ENCODE results near the gene VAPA. TPM values are rescaled to one million over a fixed set of nuclear protein-coding genes. Genes with fewer than 3 reads are reported as not detected.

VAPA gene
- total and polyA plus RNA-seq, 10 of the 15 experiments (the other 5 are each of a cell fraction or from before 2014, with no cell fraction given): 70.9 to 252 (median 166) TPM

DNA sequence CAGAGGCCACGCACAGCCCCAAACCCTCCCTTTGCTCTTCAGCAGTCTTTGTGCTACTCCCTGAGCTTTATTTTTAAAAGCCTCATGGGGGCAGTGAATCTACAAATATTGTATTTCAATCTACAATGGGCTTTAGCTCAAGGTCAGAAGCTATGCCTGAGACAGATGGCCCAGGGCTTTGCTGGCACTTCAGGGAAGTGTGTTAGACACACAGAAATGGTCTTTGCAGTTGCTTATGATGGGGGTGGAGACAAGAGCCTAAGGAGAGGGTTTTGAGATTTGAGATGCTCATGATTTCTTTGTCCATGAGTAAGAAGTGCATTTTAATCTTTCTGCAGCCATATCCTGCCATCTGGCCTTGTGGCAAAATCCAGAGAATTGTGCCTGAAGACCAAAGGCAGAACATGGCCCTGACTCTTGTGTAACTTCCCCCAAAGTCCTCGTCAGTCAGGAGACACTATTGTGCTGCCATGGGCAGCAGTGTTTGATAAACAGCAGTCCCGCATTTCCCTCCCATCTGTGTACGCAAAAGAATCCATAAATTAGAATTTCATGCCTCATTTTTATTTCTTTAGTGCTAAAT, 92.6 kb downstream of the VAPA start:
- ChIA-PET CTCF (interaction anchor here (1.1 kb wide), 3 partner anchors 432 to 512 kb away, joined by 4 to 7 read pairs (median 4); no protein-coding TSS in a partner anchor), RAD21 (ENCODE audit: unreplicated experiment) (interaction anchor here (1.0 kb wide), 1 partner anchor 516 kb away, joined by 3 read pairs; no protein-coding TSS in a partner anchor), SMC1A (ENCODE audit: uncharacterized antibody, unreplicated experiment) (interaction anchor here (0.9 to 1.1 kb wide), 4 partner anchors 34 to 512 kb away, joined by 3 read pairs; no protein-coding TSS in a partner anchor), POLR2A (no interaction called here)
- no peaks in the 10 kb centered on the region for H4K20me1 ChIP-seq (ENCODE audit: control insufficient read depth, insufficient read depth)
- H3K27me3 ChIP-seq (replicated peaks in 1 of 2; ENCODE audit: control insufficient read depth in 2 of 2, insufficient read depth in 2 of 2, low read length in 1 of 2): peaks cover 2% of the 10 kb centered on the region in 2 experiments; a peak in 1 of 4 replicates
- intact Hi-C loops (cut with micrococcal nuclease; ENCODE audit: unreplicated experiment) (no loop called here), in situ Hi-C loops (cut with MboI) (no loop called here)
- BruUV-seq (replicated peaks): no TSS peak
- ATAC-seq (no peak), FAIRE-seq (no peak), DNase-seq (ENCODE audit: low read depth, low spot score) (no peak)
- 36% methylated on average over 4 of the region's 4 CpGs for WGBS (ENCODE audit: insufficient coverage, insufficient replicate concordance, low lambda C conversion rate, missing lambda C conversion rate)
- no peak overlapping the region for H3K27ac ChIP-seq (ENCODE audit: control insufficient read depth, insufficient read depth)
- H3K9me3 ChIP-seq (replicated peaks; ENCODE audit: control insufficient read depth, insufficient read depth, low read length): no peaks in the 10 kb centered on the region
- H3K79me2 ChIP-seq (ENCODE audit: control insufficient read depth, insufficient read depth, low read length): no peaks in the 10 kb centered on the region
- TF ChIP-seq PML (IDR thresholded peaks at IDR 0.05; ENCODE audit: low read length): no peak
- TF ChIP-seq SIN3A (IDR thresholded peaks at IDR 0.05; ENCODE audit: low read depth, low read length): no peak
- TF ChIP-seq DPF2 (IDR thresholded peaks at IDR 0.05): no peak
- TF ChIP-seq REST (IDR thresholded peaks at IDR 0.05; ENCODE audit: low read depth, low read length): no peak
- no peak for TF ChIP-seq SREBF2 (IDR thresholded peaks at IDR 0.05; ENCODE audit: low read length)
- TF ChIP-seq TCF12 (IDR thresholded peaks at IDR 0.05; ENCODE audit: low read depth, low read length): no peak
- peak; percentile 32 for TF ChIP-seq RAD21 (IDR thresholded peaks at IDR 0.05; ENCODE audit: insufficient read depth, low read depth, low read length)
- TF ChIP-seq POLR2AphosphoS2 (IDR thresholded peaks at IDR 0.05; ENCODE audit: low read depth, low read length): no peak
- no peak overlapping the region for H3K9ac ChIP-seq (ENCODE audit: control insufficient read depth, insufficient read depth, low read length)
- H3K4me2 ChIP-seq (ENCODE audit: control insufficient read depth, insufficient read depth): no peak overlapping the region
- H3K4me3 ChIP-seq: no peak overlapping the region
- no peak overlapping the region for H2AFZ ChIP-seq (ENCODE audit: control insufficient read depth, low read depth, low read length)
- H3K36me3 ChIP-seq (ENCODE audit: control insufficient read depth in 2 of 2, insufficient read depth in 2 of 2, low read length in 1 of 2): no peaks in the 10 kb centered on the region
- no peaks in the 10 kb centered on the region for H3K4me1 ChIP-seq (ENCODE audit: control insufficient read depth, insufficient read depth, low read length)

Measured in GM12878 (cell line).